Mucosa of gallbladder (tissue), 1 donor: ENCODE data around the gene DGAT2. TPM values are rescaled to one million over a fixed set of nuclear protein-coding genes. Genes with fewer than 3 reads are reported as not detected.
A peak's percentile ranks its signal among the peaks of the same experiment; 100 is the strongest.

ENCODE experiments used
- DNase-seq: peaks from one replicate; pipeline ENCODE4 v3.0.0-alpha.2; 2020; ENCODE audit warnings: low spot score
- total RNA-seq: library from RNA; stranded (reverse); gene quantifications from one replicate; pipeline ENCODE4 v1.2.1, GENCODE V29; 2021
- donor health status: DM: no; HTN: no; CAD: no.

Gene DGAT2
- total RNA-seq, 1 donor from 2014 or later: 5.8 TPM

GRCh38 chr11:75780888-75781287, 12.3 kb downstream of the DGAT2 start:
- DNase-seq: no peak

GRCh38 chr11:75781296-75781695, 12.7 kb downstream of the DGAT2 start:
- DNase-seq: no peak

GRCh38 chr11:75781831-75782230, 13.3 kb downstream of the DGAT2 start:
- no peak for DNase-seq

DNA sequence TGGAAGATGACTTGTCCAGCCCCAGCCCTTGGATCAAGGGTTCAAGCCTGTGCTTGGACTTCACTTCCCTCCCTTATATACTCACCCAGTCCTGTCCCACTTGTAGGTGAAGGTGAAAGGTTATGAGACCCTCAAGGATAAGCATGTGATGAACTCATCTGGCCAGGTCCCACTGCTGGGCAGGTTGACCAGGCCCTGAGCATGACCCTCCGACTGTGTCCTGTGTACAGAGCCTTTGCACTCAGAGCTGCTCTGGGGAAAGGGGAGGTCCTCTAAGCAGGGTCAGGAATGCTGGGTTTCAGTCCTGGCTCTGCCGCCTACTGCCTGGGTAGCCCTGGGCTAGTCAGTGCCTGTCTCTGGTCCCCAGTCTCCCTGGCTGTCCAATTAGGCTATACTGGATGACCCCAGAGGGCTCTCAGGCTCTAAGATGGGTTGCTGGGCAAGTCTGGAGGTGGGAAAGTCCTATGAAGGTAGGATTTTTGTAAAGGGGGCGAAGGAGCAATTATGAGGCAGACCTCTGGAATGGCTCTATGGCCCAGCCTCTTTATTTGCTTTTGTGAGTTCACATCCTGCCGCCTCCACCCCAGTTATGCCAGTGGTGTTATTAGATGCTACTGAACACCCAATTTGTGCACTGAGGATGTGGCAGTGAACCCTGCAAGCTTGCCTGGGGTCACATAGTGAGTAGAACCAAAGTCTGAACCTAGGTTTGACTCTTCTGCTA, 14.1 kb downstream of the DGAT2 start:
- no peak for DNase-seq

- DNase-seq: no peak
These were observed 15.0 kb downstream of the DGAT2 start for GRCh38 chr11:75783416-75784084.

- DNase-seq: no peak
These were observed 15.5 kb downstream of the DGAT2 start for GRCh38 chr11:75784085-75784478.

DNA sequence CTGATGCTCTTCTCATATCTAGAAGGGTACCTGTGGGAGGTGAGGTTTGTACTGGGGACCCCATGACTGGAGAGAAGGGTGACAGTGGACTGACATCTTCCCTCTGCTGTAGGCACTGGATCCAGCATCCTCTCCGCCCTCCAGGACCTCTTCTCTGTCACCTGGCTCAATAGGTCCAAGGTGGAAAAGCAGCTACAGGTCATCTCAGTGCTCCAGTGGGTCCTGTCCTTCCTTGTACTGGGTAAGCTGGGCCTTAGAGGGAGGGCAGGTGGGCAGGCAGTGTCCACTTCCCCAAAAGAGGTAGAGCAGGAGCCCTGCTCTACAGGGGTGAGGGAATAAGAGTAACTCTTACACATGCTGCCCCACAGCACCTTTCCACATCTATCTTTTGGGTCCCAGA, 15.9 kb downstream of the DGAT2 start:
- no peak for DNase-seq

DNA sequence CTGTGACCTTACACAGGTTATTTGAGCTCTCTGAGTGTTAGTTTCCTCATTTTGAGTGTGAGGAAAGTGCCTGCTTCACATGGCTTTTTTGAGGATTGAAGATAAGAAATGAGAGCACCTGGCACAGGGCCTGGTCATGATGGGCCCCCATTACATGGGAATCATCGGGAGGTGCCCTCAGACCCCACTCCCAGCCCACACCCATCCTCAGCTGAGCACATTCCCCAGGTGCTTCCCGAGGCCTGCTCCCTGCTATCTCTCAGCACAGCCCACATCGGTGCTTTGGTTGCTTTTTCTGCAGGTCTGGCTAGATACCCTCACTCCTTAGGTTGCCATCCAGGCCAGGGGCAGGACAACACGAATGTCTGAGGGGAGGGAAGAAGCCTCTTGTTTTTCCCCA, 16.6 kb downstream of the DGAT2 start:
- no peak for DNase-seq

DNA sequence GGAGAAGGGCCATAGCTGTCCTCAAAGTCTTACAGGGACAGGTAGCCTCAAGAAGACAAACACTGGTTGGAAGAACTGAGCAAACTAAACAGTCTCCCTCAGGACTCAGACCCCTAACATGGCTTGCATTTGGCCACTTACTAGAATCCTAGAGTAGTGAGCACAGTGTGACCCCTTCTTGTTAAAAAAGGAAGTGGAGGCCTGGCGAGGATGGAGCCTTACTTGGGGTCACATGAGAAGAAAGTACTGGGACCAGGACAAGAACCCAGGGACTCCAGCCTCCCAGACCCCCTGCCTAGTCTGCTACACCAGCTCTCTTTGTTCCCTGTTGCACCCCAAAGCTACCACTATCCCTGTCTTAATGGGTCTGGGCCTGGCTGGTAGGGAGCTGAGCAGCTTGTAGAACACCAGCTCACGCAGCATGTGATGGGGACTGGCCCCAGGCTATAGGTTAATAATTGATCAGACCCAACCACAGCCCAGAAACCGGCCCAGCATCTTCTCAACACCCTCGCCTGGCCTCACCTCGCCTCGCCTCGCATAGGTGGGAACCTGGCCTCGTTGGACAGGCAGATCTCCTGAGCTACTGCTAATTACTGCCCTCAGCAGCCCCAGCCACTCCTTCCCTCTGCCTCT, 17.6 kb downstream of the DGAT2 start:
- peak; percentile 74 for DNase-seq

GRCh38 chr11:75789521-75789920, 20.9 kb downstream of the DGAT2 start:
- DNase-seq: no peak

GRCh38 chr11:75790986-75791385, 22.4 kb downstream of the DGAT2 start:
- no peak for DNase-seq

GRCh38 chr11:75792127-75792731, 23.7 kb downstream of the DGAT2 start:
- no peak for DNase-seq

DNA sequence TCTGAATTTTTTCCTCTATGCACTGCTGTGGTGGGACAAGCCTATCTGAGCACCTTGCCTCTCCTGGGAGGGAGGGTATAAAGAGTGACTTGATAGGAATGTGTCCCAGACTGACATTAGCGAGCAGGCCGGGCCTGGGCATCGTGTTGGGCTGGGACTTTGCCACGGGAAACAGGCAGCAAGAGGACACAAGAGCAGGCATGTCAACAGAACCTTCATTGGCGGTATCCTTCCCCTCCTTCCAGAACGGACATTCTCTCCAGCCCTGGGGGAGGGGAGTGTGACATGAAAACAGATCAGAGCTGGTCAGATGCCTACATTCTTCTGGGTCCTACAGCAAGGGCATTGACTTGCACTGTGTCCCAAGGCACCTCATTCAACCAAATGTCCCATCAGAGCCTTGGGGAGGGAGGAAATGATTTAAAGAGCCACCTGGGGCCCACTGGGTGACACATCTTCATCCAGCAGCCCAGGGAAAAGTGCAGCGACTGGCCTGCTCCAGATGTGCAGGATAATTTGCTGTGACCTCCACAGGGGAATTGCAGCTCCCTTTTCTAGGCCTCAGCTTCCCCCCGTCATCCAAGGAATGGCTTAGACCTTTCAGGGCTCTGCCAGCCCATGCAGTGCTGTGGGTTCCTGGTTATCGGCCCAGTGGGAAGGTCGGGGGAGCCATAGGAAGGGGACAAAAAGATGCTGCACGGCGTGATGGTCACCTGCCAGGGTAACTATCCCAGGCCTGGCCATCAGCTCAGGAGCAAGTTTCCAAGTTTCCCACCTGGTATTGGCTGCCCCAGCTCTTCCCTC, 24.6 kb downstream of the DGAT2 start:
- DNase-seq: no peak

GRCh38 chr11:75793966-75794365, 25.4 kb downstream of the DGAT2 start:
- no peak for DNase-seq

GRCh38 chr11:75795276-75796090, 26.9 kb downstream of the DGAT2 start:
- no peak for DNase-seq

DNA sequence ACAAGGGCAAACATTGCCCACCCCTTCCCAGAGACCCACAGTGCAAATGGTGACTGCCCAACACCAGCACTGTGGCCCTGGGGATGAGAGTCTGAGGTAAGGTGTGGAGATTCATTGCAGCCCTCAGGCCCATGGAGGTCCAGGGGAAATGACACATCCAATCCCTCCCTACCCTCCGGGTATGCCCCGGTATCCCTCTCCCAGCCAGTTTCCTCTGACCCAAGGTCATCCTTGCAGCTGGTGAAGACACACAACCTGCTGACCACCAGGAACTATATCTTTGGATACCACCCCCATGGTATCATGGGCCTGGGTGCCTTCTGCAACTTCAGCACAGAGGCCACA, 27.5 kb downstream of the DGAT2 start:
- DNase-seq: no peak

DNA sequence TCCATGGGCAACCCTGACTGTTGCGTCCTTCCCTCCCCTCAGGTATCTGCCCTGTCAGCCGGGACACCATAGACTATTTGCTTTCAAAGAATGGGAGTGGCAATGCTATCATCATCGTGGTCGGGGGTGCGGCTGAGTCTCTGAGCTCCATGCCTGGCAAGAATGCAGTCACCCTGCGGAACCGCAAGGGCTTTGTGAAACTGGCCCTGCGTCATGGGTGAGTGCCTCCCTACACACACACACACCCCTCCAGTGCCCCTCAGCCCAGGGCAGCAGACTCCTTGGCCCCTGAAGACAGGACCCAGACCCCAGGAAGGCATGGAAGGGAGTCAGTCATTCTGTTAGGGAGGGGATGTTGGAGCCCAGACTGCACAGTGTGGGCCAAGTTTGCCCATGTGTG, 28.5 kb downstream of the DGAT2 start:
- DNase-seq: no peak

DNA sequence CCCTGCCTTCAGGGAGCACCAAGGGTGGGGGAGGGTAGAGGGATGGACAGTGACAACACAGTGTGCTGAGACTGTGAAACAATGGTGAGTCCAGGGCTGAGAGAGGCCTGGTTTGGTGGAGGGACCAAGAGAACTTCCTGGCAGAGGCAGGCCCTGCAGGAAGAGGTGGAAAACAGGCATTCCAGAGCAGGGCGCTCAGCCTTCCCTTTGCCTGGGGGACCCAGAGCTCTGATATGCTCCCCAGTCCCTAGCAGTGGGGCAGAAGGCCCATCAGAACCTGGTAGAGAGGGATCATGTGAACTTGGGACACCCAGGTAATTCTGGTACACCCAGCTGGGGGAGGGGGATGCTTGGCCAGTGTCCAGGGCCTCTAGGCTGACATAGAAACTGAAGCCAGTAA, 29.2 kb downstream of the DGAT2 start:
- no peak for DNase-seq

DNA sequence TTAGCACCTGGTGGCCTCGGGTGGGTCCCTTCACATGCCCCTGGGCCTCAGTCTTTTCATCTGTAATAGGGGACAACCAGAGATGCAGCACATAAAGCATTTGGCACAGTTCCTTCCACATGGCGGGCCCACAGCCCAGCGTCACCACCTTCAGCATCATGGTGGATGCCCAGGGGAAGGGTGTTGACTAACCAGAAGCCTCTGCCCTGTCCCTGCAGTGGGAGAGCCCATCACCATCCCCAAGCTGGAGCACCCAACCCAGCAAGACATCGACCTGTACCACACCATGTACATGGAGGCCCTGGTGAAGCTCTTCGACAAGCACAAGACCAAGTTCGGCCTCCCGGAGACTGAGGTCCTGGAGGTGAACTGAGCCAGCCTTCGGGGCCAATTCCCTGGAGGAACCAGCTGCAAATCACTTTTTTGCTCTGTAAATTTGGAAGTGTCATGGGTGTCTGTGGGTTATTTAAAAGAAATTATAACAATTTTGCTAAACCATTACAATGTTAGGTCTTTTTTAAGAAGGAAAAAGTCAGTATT, 31.6 kb downstream of the DGAT2 start:
- no peak for DNase-seq

- DNase-seq: no peak
These were observed 32.3 kb downstream of the DGAT2 start for GRCh38 chr11:75800728-75801361.
